Central memory CD4-positive, alpha-beta T cell (primary cell): Measurements from ENCODE around the gene PKD1L1.

Source experiments
- DNase-seq: peaks from one replicate; pipeline ENCODE4 v3.0.0; 2022

The PKD1L1 gene

DNA sequence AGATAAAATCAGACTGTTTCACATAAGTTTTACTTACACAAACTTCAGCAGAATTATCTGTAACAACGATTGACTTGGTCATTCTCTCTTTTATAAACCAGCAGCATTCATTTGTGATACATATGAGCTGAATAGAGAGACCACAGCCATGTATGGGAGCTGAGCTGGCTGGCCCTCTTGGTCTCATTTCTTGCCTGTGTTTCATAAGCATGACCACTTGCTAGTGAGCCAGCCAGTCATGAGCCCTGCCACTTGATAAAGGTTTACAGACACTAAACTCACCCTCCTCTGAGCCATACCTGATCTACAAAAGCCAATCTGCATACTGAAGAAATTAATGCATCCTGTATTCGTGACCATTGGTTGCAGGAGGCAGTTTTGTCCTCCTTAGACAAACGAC, 82.1 kb downstream of the PKD1L1 start:
- no peak for DNase-seq

- DNase-seq = no peak
Measured at GRCh38 chr7:47852330-47853245, 95.7 kb downstream of the PKD1L1 start.

GRCh38 chr7:47847207-47847606, 101.1 kb downstream of the PKD1L1 start:
- no peak for DNase-seq

- DNase-seq = no peak
Measured at GRCh38 chr7:47846138-47846836, 102.0 kb downstream of the PKD1L1 start.

DNA sequence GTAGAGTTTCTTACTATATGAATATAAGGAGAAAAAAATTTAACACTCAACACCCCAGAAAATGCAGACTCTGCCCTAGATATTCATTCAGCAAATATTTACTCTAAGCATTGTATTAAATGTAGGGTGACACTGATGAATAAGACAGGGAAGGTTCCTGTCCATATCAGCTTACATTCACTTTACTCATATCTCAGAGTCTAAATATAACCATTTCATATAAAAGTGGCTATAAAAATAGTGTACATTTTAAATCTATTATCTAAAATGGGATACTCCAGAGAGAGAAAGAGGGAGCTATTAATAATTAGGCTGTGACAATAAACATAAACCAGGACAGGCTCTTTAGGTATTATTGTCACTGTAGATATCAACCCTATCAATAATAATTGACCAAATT, 104.0 kb downstream of the PKD1L1 start:
- no peak for DNase-seq

DNA sequence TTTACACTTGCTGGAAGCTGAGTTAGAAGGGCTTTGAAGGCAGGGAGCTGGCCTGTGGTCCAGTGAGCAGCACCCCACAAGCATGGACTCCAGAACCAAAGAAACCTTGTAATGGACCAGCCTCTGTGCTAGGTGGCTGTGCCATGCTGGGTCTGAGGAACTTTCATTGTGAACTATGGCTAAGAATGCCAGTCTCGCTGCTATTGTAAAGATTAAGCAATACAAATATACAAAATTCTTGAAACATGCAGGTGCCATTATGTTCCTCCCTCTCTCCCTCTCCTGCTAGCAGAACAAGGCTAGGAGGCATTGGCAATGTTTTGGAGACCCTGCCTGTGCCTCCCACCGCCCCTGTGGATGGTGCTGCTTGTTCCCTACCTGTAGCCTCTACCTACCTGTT, 105.0 kb downstream of the PKD1L1 start:
- no peak for DNase-seq

DNA sequence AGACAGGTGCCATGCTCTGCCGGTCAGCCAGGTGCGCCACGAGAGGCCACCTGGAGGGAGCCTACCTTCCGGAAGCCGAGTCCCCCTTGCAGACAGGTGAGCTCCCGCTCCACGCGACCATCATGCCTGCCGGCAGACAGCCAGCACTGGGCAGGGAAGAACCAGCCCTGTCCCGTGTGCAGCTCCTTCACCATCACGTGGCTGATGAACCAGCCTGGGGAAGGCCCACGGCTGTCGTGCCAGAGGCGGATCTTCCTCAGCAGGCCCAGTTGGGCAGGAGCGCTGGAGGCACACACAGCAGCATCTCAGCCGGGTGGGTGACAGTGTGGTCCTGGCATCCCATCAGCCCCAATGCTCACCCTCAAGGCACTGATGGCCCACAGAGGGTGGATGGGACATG, 108.9 kb downstream of the PKD1L1 start:
- DNase-seq = no peak

DNA sequence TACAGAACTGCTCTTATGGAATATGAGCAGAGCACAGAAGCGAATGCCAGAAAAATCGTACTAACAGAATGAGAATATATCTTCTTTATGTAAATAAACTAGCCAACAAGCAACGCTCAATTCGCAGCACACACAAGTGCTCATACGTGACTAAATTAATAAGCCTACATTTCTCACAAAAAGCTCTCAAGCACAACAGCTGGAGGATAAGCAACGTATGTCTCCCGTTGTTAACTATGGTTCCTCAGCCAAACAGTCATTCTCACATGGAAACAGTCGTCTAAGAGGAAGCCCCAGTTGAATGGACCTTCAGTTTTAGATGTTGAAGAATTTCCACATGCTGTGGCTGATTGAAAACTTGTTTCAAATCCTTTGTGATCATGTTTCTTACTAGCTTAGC, 110.4 kb downstream of the PKD1L1 start:
- no peak for DNase-seq

DNA sequence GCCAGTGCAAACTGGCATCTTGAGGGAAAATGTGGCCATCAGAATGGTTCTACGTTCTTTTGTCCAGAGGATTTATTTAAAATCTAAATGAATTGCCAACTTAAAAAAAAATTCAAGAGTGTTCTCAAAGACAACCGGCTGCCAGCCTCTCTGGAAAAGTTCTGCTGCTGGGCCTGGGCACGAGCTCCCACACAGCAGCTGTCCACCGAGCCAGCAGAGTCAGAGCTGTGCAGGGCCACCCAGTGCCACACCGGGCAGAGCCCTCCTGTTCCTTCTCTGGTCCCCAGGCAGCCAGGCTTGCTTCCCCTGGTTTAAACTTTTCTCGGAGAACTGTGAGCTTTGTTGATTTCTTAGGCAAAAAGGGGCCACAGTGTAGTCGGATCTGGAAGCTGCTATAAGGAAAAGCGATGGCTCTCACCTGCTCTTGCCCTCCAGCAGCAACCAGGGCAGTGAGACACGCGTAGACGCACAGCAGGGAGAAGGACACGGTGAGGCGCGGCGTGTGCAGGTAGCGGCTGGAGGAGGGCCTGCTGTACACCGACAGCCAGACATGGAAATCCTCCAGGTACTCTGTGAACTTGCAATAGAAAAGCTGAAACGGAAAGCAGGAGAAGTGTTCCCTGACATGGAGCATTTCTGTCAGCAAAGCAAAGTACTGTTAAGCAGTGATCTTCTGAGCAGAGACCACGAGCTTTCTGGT, 111.6 kb downstream of the PKD1L1 start:
- no peak for DNase-seq

GRCh38 chr7:47836080-47836479, 112.2 kb downstream of the PKD1L1 start:
- DNase-seq = no peak

DNA sequence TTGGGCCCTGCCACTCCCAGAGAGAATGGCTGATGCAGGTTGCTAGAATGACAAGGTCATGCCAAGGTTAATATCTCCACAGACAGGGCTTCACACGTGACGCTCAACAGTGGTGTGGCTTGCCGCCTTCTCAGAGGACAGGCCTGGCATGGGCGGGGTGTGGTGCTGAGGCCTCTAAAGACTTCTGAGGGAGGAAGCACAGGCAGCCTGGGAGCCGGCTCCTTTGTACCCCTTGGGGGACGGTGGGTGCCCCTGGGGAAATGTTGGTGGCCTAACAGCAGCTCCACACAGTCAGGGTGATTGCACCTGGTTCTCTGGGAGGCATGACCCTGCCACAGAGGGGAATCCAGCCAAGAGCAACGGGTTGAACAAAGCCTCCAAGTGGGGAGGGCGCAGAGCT, 115.1 kb downstream of the PKD1L1 start:
- no peak for DNase-seq

DNA sequence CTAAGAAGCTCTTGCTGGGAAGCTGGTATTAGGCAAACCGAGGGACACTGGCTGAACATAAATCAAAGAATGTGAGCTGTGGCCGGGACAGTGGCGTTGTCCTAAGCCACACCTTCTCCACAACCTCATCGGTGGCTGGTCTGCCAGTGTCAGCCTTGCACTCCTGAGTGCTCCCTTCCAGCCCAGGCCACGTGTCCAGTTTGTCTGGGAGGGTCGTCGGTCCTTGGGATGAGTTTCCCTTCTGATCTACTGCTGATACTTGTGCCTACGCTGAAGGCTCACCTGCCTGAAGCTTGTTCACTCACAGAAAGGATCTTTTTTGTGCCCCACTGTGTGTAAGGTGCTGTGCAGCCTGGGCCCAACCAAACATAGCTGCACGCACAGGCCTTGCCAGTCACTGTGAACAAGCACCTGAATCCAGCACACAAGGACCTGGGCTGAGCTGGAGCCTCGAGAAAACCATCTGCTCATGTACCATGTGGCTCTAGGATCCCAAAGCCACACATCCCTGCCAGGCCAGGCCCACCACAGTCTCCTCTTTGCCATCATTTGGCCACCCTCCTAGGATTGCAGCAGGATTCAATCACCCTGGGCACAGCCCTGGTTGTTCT, 116.1 kb downstream of the PKD1L1 start:
- no peak for DNase-seq

- no peak for DNase-seq
Measured at GRCh38 chr7:47830015-47830414, 118.3 kb downstream of the PKD1L1 start.

- DNase-seq = no peak
Measured at GRCh38 chr7:47827871-47828270, 120.4 kb downstream of the PKD1L1 start.

GRCh38 chr7:47827351-47827756, 120.9 kb downstream of the PKD1L1 start:
- DNase-seq = no peak

- DNase-seq = no peak
Measured at GRCh38 chr7:47826754-47827153, 121.5 kb downstream of the PKD1L1 start.

DNA sequence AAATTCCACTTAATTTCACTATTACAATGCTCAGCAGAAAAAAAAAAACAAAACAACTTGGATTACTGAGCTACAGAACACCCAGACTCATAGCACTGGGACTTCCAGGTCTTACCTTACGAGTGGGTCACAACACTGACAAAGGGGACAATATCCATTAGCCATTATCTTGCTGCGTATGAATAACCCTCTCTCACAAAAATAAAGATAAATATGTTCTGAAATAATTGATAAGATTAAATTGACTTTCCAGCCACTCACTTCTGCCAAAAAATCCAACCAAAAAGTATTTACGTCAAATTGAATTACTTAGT, 128.7 kb downstream of the PKD1L1 start:
- DNase-seq = no peak

GRCh38 chr7:47818796-47819606, 129.3 kb downstream of the PKD1L1 start:
- no peak for DNase-seq

DNA sequence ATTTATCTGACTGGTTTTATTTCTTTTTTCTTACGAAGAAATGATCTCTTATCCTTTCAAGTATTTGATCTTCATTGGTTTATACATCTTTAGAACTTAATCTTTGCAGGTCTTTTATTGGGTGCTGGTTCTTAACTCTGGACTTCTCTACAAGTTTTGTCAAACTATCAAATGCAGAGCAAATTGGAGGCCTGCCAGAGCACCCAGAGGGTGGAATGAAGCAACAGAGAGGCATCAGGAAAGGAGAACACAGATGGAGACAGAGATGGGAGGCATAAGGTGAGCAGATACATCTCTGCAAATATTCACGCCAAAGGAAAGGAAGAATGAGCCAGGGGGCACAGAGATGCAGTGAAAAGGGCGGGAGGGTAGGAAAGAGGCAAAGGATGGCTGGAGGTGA, 130.3 kb downstream of the PKD1L1 start:
- DNase-seq = no peak

DNA sequence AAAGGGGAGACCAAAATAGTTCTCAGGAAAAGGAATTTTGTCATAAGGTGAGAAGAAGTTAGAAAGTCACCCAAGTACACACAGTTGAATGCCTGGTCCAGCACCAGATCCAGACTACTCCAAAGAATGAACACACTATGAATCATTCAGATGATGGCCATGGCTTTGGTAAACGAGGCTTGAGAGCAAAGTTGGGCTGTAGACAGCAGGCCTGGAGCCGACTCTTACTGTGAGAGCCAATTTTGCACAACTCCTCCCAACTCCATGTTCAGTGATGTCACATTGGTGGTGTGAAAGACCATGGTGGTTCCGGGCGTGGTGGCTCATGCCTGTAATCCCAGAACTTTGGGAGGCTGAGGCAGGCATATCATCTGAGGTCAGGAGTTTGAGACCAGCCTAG, 131.6 kb downstream of the PKD1L1 start:
- DNase-seq = no peak

- no peak for DNase-seq
Measured at GRCh38 chr7:47815867-47816266, 132.4 kb downstream of the PKD1L1 start.

GRCh38 chr7:47814905-47815613, 133.2 kb downstream of the PKD1L1 start:
- DNase-seq = no peak
